A549 treated with RU486 at 1 μM for 4 hours (cell line): Measurements from ENCODE around the gene TMEM134. TPM values are rescaled to one million over a fixed set of nuclear protein-coding genes. Genes with fewer than 3 reads are reported as not detected.

Experiments
- total RNA-seq: library from RNA; stranded (reverse); fragments of 200-300 nt; extraction: Qiagen RNA extraction; gene quantifications from 5 replicates; pipeline ENCODE4 v1.2.3, GENCODE V29; 2022; ENCODE audit warnings: low read depth

TMEM134 gene
- 40.8 to 73.9 TPM (median 62.8 TPM) in 5 replicates for total RNA-seq

DNA sequence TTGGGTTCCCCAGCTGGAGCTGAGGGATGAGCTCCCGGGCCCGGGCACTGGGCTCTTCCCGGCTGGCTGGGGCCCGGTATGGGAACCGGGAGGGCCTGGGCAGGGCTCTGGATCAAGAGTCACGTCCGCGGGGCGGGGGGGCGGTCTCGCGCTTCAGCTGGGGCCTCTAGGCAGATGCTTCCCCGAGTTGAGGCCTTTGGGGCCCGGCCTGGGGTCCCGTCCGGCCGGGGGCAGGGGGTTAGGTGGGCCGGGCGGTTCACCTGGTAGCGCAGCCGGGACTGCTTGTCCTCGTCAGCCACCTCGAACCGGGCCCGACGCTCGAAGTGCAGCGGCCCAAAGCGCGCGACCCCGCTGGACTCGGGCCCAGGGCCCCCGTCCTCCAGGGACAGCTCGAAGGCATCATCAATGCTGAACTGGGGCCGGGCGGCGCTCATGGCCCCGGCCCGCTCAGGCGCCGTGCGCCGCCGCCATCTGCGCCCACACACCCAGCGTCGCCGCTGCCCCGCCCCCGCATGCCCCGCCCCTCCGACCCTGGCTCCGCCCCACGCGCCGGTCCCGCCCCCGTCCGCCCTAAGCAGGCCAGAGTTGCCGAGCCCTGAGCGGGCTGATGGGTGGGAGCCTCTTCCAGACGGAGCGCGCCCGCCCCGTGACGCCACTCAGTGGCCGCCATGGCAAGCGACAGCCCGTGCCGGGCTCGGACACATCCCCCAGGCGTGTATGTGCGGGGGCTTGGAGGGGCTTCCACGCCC lies at the start of gene TMEM134:
TSS of gene TMEM134 (minus strand) at position 493 of the 749 bp plus-strand sequence. CDS start at position 434, 59 bp downstream.

DNA sequence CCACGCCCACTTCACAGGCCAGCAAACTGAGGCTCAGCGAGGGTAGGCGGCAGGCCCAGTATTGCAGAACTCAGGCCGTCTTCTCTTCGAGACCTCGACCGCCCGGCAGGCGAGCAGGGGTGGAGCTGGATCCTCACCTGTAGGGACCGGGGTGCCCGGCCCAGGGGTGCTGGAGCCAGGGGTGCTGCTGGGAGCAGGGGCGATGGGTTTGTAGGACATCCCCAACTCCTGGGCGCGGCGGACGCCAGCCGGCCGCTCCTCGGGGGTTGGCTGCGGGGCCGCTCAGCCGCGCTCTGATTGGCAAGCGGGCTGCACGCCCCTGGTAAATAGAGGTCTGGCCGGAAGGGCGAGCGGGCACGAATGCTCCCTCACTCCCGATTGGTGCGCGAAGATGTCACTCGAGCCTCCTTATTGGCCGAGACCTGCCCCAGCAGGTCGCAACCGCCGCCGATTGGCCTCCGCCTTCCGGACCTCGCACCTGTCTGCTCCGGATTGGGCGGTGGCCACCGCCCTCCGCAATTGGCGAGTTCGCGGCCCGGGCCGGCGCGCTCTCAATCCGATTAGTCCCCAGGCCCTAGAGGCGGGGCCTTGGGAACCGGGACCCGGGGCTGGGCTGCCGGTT lies 38.9 kb upstream of the TMEM134 start, which contains the start of gene CDK2AP2:
TSS of gene CDK2AP2 (minus strand) at position 299 of the 622 bp plus-strand sequence. CDS start at position 219, 80 bp downstream.

DNA sequence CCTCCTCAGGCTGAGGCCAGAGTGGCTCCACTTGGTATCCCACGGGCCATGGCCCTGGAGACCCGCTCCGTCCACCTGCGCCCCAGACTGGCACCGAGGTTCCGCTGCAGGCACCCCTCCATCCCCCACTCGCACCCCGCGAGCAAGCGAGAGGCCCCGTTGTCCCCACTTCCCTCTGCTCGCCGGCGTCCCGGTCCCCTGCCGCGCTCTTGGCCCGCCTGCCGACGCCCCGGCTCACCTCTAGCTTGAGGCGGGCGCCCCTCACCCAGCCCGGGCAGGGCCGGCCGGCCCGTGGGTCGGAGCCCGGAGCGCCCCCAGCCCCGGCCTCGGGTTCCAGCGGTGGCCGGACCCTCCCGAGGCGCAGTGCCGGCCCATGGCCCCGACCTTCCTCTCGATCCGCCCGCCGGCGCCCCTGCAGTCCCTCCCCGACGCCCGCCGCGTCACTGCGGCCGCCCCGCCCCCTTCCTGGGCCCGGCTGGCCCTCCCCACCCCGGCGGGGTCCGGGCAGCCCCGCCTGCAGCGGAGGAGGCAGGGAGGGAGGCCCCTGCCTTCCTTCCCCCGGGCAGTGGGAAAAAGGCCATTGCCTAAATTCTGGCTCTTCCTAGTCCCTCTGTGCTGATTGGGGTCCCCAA lies 36.0 kb upstream of the TMEM134 start, which contains the start of gene PITPNM1:
TSS of gene PITPNM1 (minus strand) at position 414 of the 632 bp plus-strand sequence. CDS start 1,183 bp downstream, outside the sequence.

GRCh38 chr11:67482827-67483798 lies 14.1 kb upstream of the TMEM134 start, which contains the start of gene AIP:
TSS of gene AIP (plus strand) at chr11:67483026. CDS start at chr11:67483159, 133 bp downstream.

DNA sequence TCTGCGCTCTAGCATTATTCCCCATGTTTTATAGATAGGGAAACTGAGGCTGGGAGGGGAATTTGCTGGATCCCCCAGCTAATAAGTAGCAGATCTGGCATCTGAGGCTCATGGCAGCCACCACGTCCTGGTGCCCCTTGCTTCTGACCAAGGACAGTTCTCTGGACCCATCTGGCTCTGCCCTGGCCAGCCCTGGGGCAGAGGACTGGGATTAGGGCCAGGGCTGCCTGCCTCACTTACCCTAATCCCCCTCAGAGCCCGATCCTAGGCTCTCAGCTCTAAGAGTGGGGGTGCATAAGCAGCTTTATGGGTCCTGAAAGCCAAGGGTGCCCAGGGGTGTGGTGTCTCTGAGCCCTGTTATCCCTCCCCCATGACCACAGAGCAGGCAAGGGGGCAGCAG lies 14.0 kb downstream of the TMEM134 start, which contains the start of gene CABP4:
TSS of gene CABP4 (plus strand) at position 301 of the 400 bp plus-strand sequence. CDS start at position 371, 70 bp downstream.

GRCh38 chr11:67452141-67452952 lies 16.7 kb downstream of the TMEM134 start, which contains the start of gene GPR152:
TSS of gene GPR152 (minus strand) at chr11:67452729. CDS start at chr11:67452724, 5 bp downstream.

DNA sequence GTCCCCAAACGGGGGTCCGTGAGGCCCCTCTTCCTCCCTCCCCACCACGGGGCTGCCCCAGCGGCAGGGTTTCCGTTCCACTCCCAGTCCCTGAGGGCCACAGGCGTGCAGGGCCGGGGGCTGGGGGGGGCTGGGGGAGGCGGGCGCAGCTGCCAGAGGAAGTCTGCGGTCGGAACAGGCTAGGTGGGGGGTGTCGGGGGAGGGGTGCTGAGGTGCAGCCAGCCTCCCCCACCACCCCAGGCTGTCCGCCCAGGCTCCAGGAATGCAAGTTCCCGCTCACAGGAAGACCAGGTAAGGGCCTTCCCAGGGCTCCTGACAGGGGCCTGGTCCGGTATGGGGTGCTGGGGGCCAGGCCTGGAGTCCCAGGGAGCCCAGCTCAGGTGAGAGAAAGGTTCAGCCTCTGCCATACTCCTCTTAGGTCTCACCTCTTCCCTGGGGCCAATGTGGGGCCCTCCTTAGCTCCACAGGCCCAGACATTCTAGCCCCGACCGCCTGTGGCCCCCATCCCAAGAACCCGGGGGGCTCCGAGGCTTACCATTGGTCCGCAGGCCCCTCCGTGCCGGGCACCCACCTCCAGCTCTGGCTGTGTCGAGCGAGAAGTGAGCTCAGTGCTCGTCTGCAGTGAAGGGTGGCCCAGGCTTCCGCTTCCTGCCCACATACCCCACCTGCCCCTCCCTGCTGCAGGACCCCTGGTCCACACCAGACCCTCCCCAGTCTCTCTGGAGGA lies 31.8 kb downstream of the TMEM134 start, which contains the start of gene PTPRCAP:
TSS of gene PTPRCAP (minus strand) at position 601 of the 727 bp plus-strand sequence. CDS start at position 538, 63 bp downstream.

DNA sequence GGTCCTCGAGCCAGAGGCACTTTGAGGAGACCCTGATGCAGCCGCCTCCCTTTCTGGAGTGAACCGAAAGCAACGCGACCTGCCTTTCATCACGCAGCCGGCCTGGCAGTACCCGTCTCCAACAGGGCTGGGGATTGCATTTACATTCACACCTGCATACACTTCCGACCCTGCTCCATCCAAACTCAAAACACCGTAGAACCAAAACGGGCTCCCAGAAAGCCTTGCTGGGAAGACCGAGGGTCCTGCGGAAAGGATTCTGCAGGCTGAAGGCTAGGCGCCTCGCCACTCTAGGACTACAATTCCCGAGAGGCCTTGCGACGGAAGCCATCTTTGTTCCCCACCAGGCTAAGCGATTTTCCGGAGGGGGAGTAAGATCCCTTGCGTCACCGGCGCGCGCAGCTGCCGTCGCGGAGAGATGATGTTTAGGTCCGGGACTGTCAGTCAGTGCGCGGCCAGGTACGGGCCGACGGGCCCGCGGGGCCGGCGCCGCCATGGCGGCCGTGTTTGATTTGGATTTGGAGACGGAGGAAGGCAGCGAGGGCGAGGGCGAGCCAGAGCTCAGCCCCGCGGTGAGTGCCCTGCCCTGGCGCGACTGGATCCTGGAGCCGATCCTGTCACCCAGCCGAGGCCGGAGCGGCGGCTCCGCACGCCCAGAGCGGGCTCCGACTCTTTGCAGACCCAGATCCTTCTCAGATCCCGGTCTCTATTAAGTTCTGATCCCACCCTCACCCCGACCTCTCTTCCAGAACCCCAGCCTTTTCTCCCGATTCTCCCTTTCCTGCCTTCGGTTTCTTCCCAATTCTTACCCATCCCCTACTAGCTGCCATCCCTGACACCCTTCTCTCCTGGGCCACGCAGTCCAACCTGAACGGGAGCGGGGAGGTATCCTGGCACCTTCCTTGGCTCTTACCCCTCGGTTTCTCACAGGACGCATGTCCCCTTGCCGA lies 40.7 kb downstream of the TMEM134 start, which contains the start of gene RPS6KB2:
TSS of gene RPS6KB2 (plus strand) at position 443 of the 950 bp plus-strand sequence. CDS start at position 495, 52 bp downstream.

GRCh38 chr11:67415501-67416304 lies 53.3 kb downstream of the TMEM134 start, which contains the start of gene CARNS1:
TSS of gene CARNS1 (plus strand) at chr11:67415678. CDS start at chr11:67416200, 522 bp downstream.

Other genes with a start within 250 kb of the TMEM134 start
- 26.2 to 41.9 TPM (median 37.9 TPM) in 5 replicates for gene GRK2, start 202.8 kb downstream of the TMEM134 start, total RNA-seq
- 18.9 to 30.0 TPM (median 26.2 TPM) in 5 replicates for gene ANKRD13D, start 179.9 kb downstream of the TMEM134 start, total RNA-seq
- gene SSH3, start 165.7 kb downstream of the TMEM134 start, total RNA-seq = 14.9 to 26.6 TPM (median 24.6 TPM) in 5 replicates
- gene POLD4, start 115.7 kb downstream of the TMEM134 start, total RNA-seq = 196 to 260 TPM (median 237 TPM) in 5 replicates
- 40.0 to 52.6 TPM (median 45.1 TPM) in 5 replicates for gene CLCF1, start 95.7 kb downstream of the TMEM134 start, total RNA-seq
- 21.5 to 36.9 TPM (median 32.9 TPM) in 5 replicates for gene RAD9A, start 77.3 kb downstream of the TMEM134 start, total RNA-seq
- gene PPP1CA, start 67.4 kb downstream of the TMEM134 start, total RNA-seq = 270 to 307 TPM (median 296 TPM) in 5 replicates
- gene TBC1D10C, start 65.2 kb downstream of the TMEM134 start, total RNA-seq = 0.13 to 0.17 TPM (median 0.14 TPM) in 4 of 5 replicates, not detected in the other
- gene CARNS1, start 53.6 kb downstream of the TMEM134 start, total RNA-seq = 0.08 to 0.20 TPM (median 0.13 TPM) in 5 replicates
- gene RPS6KB2, start 40.8 kb downstream of the TMEM134 start, total RNA-seq = 39.7 to 51.6 TPM (median 50.4 TPM) in 5 replicates
- gene PTPRCAP, start 31.6 kb downstream of the TMEM134 start, total RNA-seq = 0.22 to 0.33 TPM (median 0.30 TPM) in 5 replicates
- gene CORO1B, start 25.8 kb downstream of the TMEM134 start, total RNA-seq = 45.4 to 58.5 TPM (median 55.9 TPM) in 5 replicates
- gene GPR152, start 16.5 kb downstream of the TMEM134 start, total RNA-seq = 0.08 TPM in 1 of 5 replicates, not detected in the others
- not detected in 5 replicates for gene CABP4, start 13.9 kb downstream of the TMEM134 start, total RNA-seq
- gene AIP, start 13.8 kb upstream of the TMEM134 start, total RNA-seq = 42.9 to 51.5 TPM (median 47.9 TPM) in 5 replicates
- gene PITPNM1, start 36.1 kb upstream of the TMEM134 start, total RNA-seq = 30.3 to 60.6 TPM (median 48.4 TPM) in 5 replicates
- 60.3 to 99.6 TPM (median 91.5 TPM) in 5 replicates for gene CDK2AP2, start 38.9 kb upstream of the TMEM134 start, total RNA-seq
- gene CABP2, start 54.2 kb upstream of the TMEM134 start, total RNA-seq = not detected in 5 replicates
- gene GSTP1, start 114.6 kb upstream of the TMEM134 start, total RNA-seq = 1,410 to 1,790 TPM (median 1,699 TPM) in 5 replicates
- gene NDUFV1, start 137.7 kb upstream of the TMEM134 start, total RNA-seq = 131 to 152 TPM (median 143 TPM) in 5 replicates
- 7.1 to 14.7 TPM (median 12.2 TPM) in 5 replicates for gene NUDT8, start 160.7 kb upstream of the TMEM134 start, total RNA-seq
- not detected in 5 replicates for gene TBX10, start 170.5 kb upstream of the TMEM134 start, total RNA-seq
- 0.62 to 2.0 TPM (median 1.2 TPM) in 5 replicates for gene ACY3, start 181.5 kb upstream of the TMEM134 start, total RNA-seq
- gene ALDH3B2, start 205.4 kb upstream of the TMEM134 start, total RNA-seq = not detected in 5 replicates